Measurements from ENCODE around the gene RPIA. TPM values are rescaled to one million over a fixed set of nuclear protein-coding genes. Genes with fewer than 3 reads are reported as not detected.

RPIA gene
- total and polyA plus RNA-seq, 10 donors = 11.3 to 43.2 (median 25.2) TPM

GRCh38 chr2:88684519-88684918, 7.0 kb upstream of the RPIA start:
- Histone ChIP-seq H3K4me3 (no peak overlapping the region), H3K27me3 (replicated peaks in 1 of 7) (no peaks in the 10 kb centered on the region), H3K9me3 (peaks cover 0 to 27% (median 19%) of the 10 kb centered on the region in 8 donors), H3K4me1 (peaks cover 0 to 8% (median 0%) of the 10 kb centered on the region in 6 donors), H3K36me3 (no peaks in the 10 kb centered on the region), H3K27ac (no peak overlapping the region)
- WGBS, 5 donors = 79 to 84% (median 80%) methylated on average over 2 of the region's 2 CpGs
- no peak for DNase-seq
- TF ChIP-seq POLR2AphosphoS5 (IDR thresholded peaks at IDR 0.05) (no peak), POLR2A (IDR thresholded peaks at IDR 0.05) (no peak), CTCF (IDR thresholded peaks at IDR 0.05 in 8 of 11, conservative IDR thresholded peaks at IDR 0.05 in 3 of 11) (no peak)
- intact Hi-C loops (cut with DNase I; ENCODE audit: low total_unique reads) = no loop called here

- Histone ChIP-seq H3K27me3 (replicated peaks in 1 of 7) (no peaks in the 10 kb centered on the region), H3K4me1 (peaks cover 0 to 15% (median 10%) of the 10 kb centered on the region in 6 donors), H3K36me3 (no peaks in the 10 kb centered on the region), H3K9me3 (peaks cover 0 to 27% (median 19%) of the 10 kb centered on the region in 8 donors), H3K27ac (no peak overlapping the region), H3K4me3 (no peak overlapping the region)
- TF ChIP-seq POLR2AphosphoS5 (IDR thresholded peaks at IDR 0.05) = no peak
- TF ChIP-seq CTCF (IDR thresholded peaks at IDR 0.05 in 8 of 11, conservative IDR thresholded peaks at IDR 0.05 in 3 of 11) = no peak
- no peak for TF ChIP-seq POLR2A (IDR thresholded peaks at IDR 0.05)
- intact Hi-C loops (cut with DNase I; ENCODE audit: low total_unique reads) = no loop called here
- 83 to 89% (median 88%) methylated on average over 4 of the region's 4 CpGs for WGBS, 5 donors
- DNase-seq = no peak
Measured at GRCh38 chr2:88686320-88686719, 5.2 kb upstream of the RPIA start.

GRCh38 chr2:88687384-88687783, 4.1 kb upstream of the RPIA start:
- Histone ChIP-seq H3K9me3 (peaks cover 0 to 24% (median 19%) of the 10 kb centered on the region in 8 donors), H3K27me3 (replicated peaks in 1 of 7) (no peaks in the 10 kb centered on the region), H3K4me3 (no peak overlapping the region), H3K4me1 (peaks cover 0 to 20% (median 13%) of the 10 kb centered on the region in 6 donors), H3K27ac (no peak overlapping the region), H3K36me3 (no peaks in the 10 kb centered on the region)
- TF ChIP-seq CTCF (IDR thresholded peaks at IDR 0.05 in 8 of 11, conservative IDR thresholded peaks at IDR 0.05 in 3 of 11) (no peak), POLR2AphosphoS5 (IDR thresholded peaks at IDR 0.05) (no peak), POLR2A (IDR thresholded peaks at IDR 0.05) (no peak)
- intact Hi-C loops (cut with DNase I; ENCODE audit: low total_unique reads) = no loop called here
- no peak for DNase-seq

GRCh38 chr2:88690591-88691338, 708 bp upstream of the RPIA start:
- peaks cover 0 to 50% (median 27%) of the 10 kb centered on the region in 6 donors for H3K4me1 ChIP-seq
- peak overlapping the region; percentile 58 to 89 (median 84) for H3K27ac ChIP-seq
- H3K27me3 ChIP-seq (replicated peaks in 1 of 7) = no peaks in the 10 kb centered on the region
- peak; percentile 87 for DNase-seq
- intact Hi-C loops (cut with DNase I; ENCODE audit: low total_unique reads) = no loop called here
- peak overlapping the region; percentile 74 to 97 (median 93) for H3K4me3 ChIP-seq
- no peaks in the 10 kb centered on the region for H3K9me3 ChIP-seq
- H3K36me3 ChIP-seq = no peaks in the 10 kb centered on the region
- TF ChIP-seq CTCF (IDR thresholded peaks at IDR 0.05 in 8 of 11, conservative IDR thresholded peaks at IDR 0.05 in 3 of 11) (no peak), POLR2A (IDR thresholded peaks at IDR 0.05) (no peak), POLR2AphosphoS5 (IDR thresholded peaks at IDR 0.05) (no peak)
- WGBS, 5 donors = 37 to 52% (median 40%) methylated on average over 15 to 20 of the region's 20 CpGs
